Upper lobe of left lung (tissue), 6 donors: ENCODE data around the gene IGHMBP2. TPM values are rescaled to one million over a fixed set of nuclear protein-coding genes. Genes with fewer than 3 reads are reported as not detected.

Experiments used
- ATAC-seq, 2 donors: fragments of 200-7000 bp; cut with Tn5 transposase; one replicate each; pipeline ENCODE4 v1.9.1; 2022; ENCODE audit warnings: mild to moderate bottlenecking in 2 of 2, moderate library complexity in 2 of 2; ENCODE audit not compliant: low FRiP score in 2 of 2
- DNase-seq, 2 donors: peaks; one replicate each; pipeline ENCODE4 v3.0.0-alpha.2; 2019 to 2020
- H3K27ac ChIP-seq, 4 donors: fragments of 200-600 bp; sonication (generic); one replicate each; pipeline ENCODE4 v1.5.1; 2016 to 2019
- H3K27me3 ChIP-seq, 4 donors: fragments of 200-600 bp; sonication (generic); one replicate each; pipeline ENCODE4 v1.5.1; 2017 to 2019
- H3K36me3 ChIP-seq, 4 donors: fragments of 200-600 bp; sonication (generic); one replicate each; pipeline ENCODE4 v1.5.1; 2016 to 2019
- H3K4me1 ChIP-seq, 4 donors: fragments of 200-600 bp; sonication (generic); one replicate each; pipeline ENCODE4 v1.5.1; 2018 to 2019
- H3K4me3 ChIP-seq, 4 donors: fragments of 200-600 bp; sonication (generic); one replicate each; pipeline ENCODE4 v1.5.1; 2017 to 2019; ENCODE audit warnings: mild to moderate bottlenecking in 2 of 4, moderate library complexity in 1 of 4
- H3K9me3 ChIP-seq, 4 donors: fragments of 200-600 bp; sonication (generic); one replicate each; pipeline ENCODE4 v1.5.1; 2018 to 2019
- EP300 ChIP-seq, 4 donors: sonication (generic); formaldehyde crosslinking; IDR thresholded peaks; one replicate each; pipeline ENCODE4 v1.5.1; 2017; ENCODE audit warnings: antibody characterized with exemption in 4 of 4, control low read depth in 2 of 4
- POLR2A ChIP-seq, 4 donors: fragments of 450-650 bp; IDR thresholded peaks; one replicate each; pipeline ENCODE4 v1.5.1; 2016 to 2017; ENCODE audit warnings: antibody characterized with exemption in 4 of 4, mild to moderate bottlenecking in 2 of 4
- POLR2AphosphoS5 ChIP-seq, 2 donors: sonication (generic); formaldehyde crosslinking; IDR thresholded peaks; one replicate each; pipeline ENCODE4 v1.5.1; 2017; ENCODE audit warnings: antibody characterized with exemption in 2 of 2
- WGBS, 2 donors: methylation state at CpG; one replicate each; pipeline ENCODE4 v1.1.5; 2017 to 2018; 5-methylcytosine and 5-hydroxymethylcytosine counted together
- total RNA-seq, 6 donors: library from RNA; depleted of rRNA in 4 of 6; stranded (reverse); fragments of >200 nt in 4 of 6; gene quantifications; one replicate each; pipeline versions ENCODE4 v1.1.0 to v1.2.1, GENCODE V29; 2016 to 2021
- TF ChIP-seq, protein P1 (sequence below), 6 experiments: fragments of 450-650 bp in 4 of 6; fragments of 200-600 bp in 2 of 6; sonication (generic) in 2 of 6; IDR thresholded peaks; one replicate each; pipeline ENCODE4 v1.5.1; 2016 to 2019; ENCODE audit warnings: antibody characterized with exemption in 6 of 6
- donor health status: DM: no; HTN: no; CAD: no; lungs with moderate emphysema.
- donor health status: DM: no; HTN: yes; CAD: no; lungs with severe emphysema.

Gene IGHMBP2
- total RNA-seq, 6 donors from 2014 or later = 11.7 to 84.9 (median 18.9) TPM

- H3K4me1 ChIP-seq = no peaks in the 10 kb centered on the region
- H3K9me3 ChIP-seq = no peaks in the 10 kb centered on the region
- no peaks in the 10 kb centered on the region for H3K36me3 ChIP-seq
- no peak overlapping the region for H3K4me3 ChIP-seq
- no peak for DNase-seq
- H3K27me3 ChIP-seq = no peaks in the 10 kb centered on the region
- 85 to 86% methylated on average over 14 to 15 of the region's 15 CpGs for WGBS, 2 donors
- no peak overlapping the region for H3K27ac ChIP-seq
- ATAC-seq = peak in 1 of 2 donors; percentile 50
- no peak for TF ChIP-seq POLR2A (IDR thresholded peaks at IDR 0.05)
These were observed 62.5 kb downstream of the IGHMBP2 start for GRCh38 chr11:68965901-68966853.

DNA sequence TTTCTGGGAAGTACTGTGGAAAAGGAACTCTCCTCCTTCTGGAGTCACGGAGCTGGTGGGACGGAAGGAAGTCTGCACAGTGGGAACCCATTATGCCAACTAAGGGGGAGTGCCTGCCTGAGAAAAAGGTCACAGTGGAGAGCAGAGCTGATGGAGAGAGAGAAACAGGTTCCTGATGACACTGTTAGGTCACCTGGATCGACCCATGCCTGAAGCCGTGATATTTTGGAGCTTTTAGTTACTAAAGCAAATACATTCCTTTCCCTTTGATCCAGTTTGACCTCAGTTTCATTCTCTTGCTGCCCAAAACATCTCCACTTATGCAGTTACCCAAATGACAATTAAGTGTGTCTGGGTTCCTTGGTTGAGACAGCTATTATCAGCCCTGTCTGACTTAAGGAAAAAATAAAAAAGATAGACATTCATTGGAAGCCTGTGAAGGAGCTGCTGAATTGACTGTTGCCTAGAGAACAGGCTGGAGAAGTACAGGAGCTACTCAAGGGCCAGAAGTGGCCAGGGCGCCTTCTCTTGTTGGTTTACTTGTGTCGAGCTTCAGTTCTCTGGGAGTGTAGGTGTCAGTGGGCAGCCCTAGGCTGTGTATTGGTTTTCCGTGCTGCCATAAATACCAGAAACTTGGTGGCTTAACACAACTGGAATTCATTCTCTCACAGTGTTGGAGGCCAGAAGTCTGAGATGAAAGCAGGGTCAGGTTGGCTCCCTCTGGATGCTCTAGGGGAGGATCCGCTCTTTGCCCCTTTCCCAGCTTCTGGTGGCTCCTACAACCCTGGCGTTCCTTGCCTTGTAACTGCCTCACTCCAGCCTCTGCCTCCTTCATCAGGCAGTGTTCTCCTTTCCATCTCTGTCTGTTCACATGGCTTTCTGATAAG is 63.4 kb downstream of the IGHMBP2 start:
- WGBS, 2 donors = 82 to 85% methylated on average over 9 of the region's 9 CpGs
- DNase-seq (no peak), ATAC-seq (no peak)
- no peaks in the 10 kb centered on the region for H3K4me1 ChIP-seq
- H3K9me3 ChIP-seq = no peaks in the 10 kb centered on the region
- TF ChIP-seq POLR2AphosphoS5 (IDR thresholded peaks at IDR 0.05) (no peak), EP300 (IDR thresholded peaks at IDR 0.05) (no peak), POLR2A (IDR thresholded peaks at IDR 0.05) (no peak)
- TF ChIP-seq, protein P1, sequence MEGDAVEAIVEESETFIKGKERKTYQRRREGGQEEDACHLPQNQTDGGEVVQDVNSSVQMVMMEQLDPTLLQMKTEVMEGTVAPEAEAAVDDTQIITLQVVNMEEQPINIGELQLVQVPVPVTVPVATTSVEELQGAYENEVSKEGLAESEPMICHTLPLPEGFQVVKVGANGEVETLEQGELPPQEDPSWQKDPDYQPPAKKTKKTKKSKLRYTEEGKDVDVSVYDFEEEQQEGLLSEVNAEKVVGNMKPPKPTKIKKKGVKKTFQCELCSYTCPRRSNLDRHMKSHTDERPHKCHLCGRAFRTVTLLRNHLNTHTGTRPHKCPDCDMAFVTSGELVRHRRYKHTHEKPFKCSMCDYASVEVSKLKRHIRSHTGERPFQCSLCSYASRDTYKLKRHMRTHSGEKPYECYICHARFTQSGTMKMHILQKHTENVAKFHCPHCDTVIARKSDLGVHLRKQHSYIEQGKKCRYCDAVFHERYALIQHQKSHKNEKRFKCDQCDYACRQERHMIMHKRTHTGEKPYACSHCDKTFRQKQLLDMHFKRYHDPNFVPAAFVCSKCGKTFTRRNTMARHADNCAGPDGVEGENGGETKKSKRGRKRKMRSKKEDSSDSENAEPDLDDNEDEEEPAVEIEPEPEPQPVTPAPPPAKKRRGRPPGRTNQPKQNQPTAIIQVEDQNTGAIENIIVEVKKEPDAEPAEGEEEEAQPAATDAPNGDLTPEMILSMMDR (IDR thresholded peaks at IDR 0.05) = no peak
- no peaks in the 10 kb centered on the region for H3K36me3 ChIP-seq
- H3K4me3 ChIP-seq = no peak overlapping the region
- H3K27me3 ChIP-seq = no peaks in the 10 kb centered on the region
- no peak overlapping the region for H3K27ac ChIP-seq

- H3K36me3 ChIP-seq = no peaks in the 10 kb centered on the region
- DNase-seq = no peak
These were observed 64.9 kb downstream of the IGHMBP2 start for GRCh38 chr11:68968306-68969250.

GRCh38 chr11:68969386-68969785 is 65.7 kb downstream of the IGHMBP2 start:
- Histone ChIP-seq H3K9me3 (no peaks in the 10 kb centered on the region), H3K4me3 (no peak overlapping the region), H3K27me3 (no peaks in the 10 kb centered on the region), H3K36me3 (no peaks in the 10 kb centered on the region), H3K27ac (no peak overlapping the region), H3K4me1 (no peaks in the 10 kb centered on the region)
- TF ChIP-seq EP300 (IDR thresholded peaks at IDR 0.05) = no peak
- no peak for TF ChIP-seq POLR2A (IDR thresholded peaks at IDR 0.05)
- no peak for TF ChIP-seq POLR2AphosphoS5 (IDR thresholded peaks at IDR 0.05)
- TF ChIP-seq, protein P1 (IDR thresholded peaks at IDR 0.05) = no peak
- 69 to 80% methylated on average over 8 of the region's 8 CpGs for WGBS, 2 donors
- DNase-seq = peak in 1 of 2 donors; percentile 4
- ATAC-seq = no peak

More at GRCh38 chr11:68968306-68969250, 64.9 kb downstream of the IGHMBP2 start:
- no peak for ATAC-seq
- Histone ChIP-seq H3K27me3 (no peaks in the 10 kb centered on the region), H3K9me3 (no peaks in the 10 kb centered on the region), H3K4me1 (no peaks in the 10 kb centered on the region), H3K4me3 (no peak overlapping the region), H3K27ac (no peak overlapping the region)
- TF ChIP-seq POLR2AphosphoS5 (IDR thresholded peaks at IDR 0.05) (no peak), EP300 (IDR thresholded peaks at IDR 0.05) (no peak), POLR2A (IDR thresholded peaks at IDR 0.05) (no peak)
- TF ChIP-seq, protein P1 (IDR thresholded peaks at IDR 0.05) = no peak
- WGBS, 2 donors = 77 to 79% methylated on average over 25 to 27 of the region's 29 CpGs
